Stimulated activated CD4-positive, alpha-beta T cell treated with anti-CD3 and anti-CD28 coated beads, Interleukin-1b, Interleukin-23, amount 100 ng/mL, for 24 hours (primary cell): ENCODE results near the gene RNF103.

Source experiments
- DNase-seq, 4 experiments: peaks; one replicate each; pipeline ENCODE4 v3.0.0-alpha.2; 2020; ENCODE audit warnings: low read depth in 4 of 4, low spot score in 1 of 4

Gene RNF103

GRCh38 chr2:86566821-86567190, 56.9 kb downstream of the RNF103 start:
- no peak for DNase-seq

DNA sequence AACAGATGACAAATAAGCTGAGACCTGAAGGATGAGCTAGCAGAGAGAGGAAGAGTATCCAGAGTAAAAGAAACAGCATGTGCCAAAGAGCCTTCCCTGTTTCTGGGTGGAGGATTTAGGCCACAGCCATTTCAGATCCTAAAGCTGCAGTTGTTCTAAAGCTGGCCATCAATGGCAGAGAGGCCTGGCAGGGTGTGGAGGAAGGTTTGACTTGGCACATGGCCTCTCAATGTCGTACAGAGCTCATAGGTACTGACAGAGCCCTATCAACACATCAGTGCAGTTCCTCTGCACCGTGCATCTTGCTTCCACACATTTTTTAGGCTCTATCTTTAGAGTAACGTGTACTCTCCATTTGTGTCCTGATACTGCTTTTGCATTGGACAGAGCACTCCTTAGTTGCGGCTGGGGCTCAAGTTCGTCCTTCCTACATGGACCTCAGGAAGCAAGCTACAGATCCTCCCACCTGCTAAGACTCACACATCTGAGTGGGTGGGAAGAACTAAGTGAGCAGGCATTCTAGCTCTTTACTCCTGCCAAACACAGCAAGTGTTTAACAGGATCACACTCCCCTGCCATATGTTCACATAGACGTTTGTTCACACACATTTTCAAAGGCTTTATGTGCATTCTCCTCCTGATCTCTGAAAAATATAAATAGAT, 57.4 kb downstream of the RNF103 start:
- DNase-seq = no peak

DNA sequence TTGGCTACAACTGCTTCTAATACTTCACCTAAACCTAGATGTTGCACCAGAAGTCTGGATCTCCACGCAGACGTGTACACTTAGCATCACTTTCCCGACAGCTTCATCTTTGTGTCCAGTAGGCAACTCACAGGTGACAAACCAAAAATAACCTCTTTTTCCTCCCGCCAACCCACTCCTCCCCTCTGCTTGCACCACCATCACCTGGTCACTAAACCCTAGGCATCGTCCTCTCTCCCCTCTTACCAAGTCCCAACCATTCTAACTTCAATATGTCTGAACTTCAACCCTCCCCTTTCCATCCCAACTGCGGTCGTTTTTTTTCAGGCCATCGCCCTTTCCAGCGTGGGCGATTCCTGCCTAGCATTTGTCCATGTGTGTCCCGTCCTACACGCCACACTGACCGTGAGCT, 60.0 kb downstream of the RNF103 start:
- DNase-seq = no peak

GRCh38 chr2:86562922-86563649, 60.6 kb downstream of the RNF103 start, which contains the start of gene CHMP3:
TSS of gene CHMP3 (minus strand) at chr2:86563443. CDS start at chr2:86563348, 95 bp downstream.
- peak; percentile 88 to 93 (median 92) for DNase-seq

DNA sequence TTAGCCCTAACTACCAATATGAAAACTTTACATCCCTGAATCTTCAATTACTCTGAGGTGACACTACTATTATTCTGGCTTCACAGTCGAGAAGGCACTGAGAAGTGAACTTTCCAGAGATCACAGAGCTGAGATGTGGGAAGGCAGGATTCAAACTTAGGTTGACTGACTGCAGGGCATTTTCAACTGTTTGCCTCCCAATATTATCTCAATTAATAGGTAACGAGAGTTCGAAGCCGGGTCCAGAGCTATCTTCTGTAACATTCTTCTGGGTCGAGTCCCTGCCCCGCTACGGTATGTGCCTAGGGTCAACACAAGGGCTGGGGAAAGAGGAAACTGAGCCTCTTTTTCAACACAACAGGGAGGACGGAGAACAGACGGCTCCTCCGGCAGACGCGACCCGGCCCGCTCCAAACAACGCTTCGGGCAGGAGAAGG, 61.2 kb downstream of the RNF103 start:
- DNase-seq = no peak

DNA sequence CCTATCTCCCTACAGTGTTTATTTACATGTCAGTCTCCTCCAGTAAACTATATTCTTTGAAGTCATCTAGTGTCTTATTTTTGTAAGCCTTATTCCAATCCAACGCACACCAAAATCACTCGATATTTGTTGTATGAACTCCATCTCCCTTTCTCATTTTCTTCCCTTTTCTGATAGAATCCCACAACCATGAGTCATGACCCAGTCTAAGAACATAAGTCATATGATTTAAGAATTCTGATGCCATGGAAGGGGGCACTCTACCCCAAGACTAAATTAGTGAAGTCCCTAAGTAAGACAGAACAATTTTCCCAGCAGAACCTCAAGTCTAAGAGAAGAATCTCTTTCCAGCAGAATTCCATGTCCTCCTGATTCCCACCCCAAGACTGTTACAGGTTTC, 65.8 kb downstream of the RNF103 start:
- DNase-seq = no peak

- DNase-seq = no peak
These were observed 67.2 kb downstream of the RNF103 start for GRCh38 chr2:86556508-86556907.
